HEK293 (cell line): Measurements from ENCODE around the gene ZKSCAN4.
A peak's percentile ranks its signal among the peaks of the same experiment; 100 is the strongest.

ENCODE experiments used
- ATF2 ChIP-seq: fragments of 450-650 bp; formaldehyde crosslinking; IDR thresholded peaks from 2 replicates; pipeline ENCODE4 v1.5.1; 2016; ENCODE audit warnings: missing biosample characterization, missing genetic modification characterization, low read depth
- FEZF1 ChIP-seq: fragments of 450-650 bp; formaldehyde crosslinking; IDR thresholded peaks from 2 replicates; pipeline ENCODE4 v1.5.1; 2016; ENCODE audit warnings: missing biosample characterization, missing genetic modification characterization
- HOXA7 ChIP-seq: sonication (generic); formaldehyde crosslinking; IDR thresholded peaks from 2 replicates; pipeline ENCODE4 v1.8.1; 2022; ENCODE audit warnings: missing genetic modification reagents, borderline replicate concordance
- KLF1 ChIP-seq: fragments of 450-650 bp; formaldehyde crosslinking; IDR thresholded peaks from 2 replicates; pipeline ENCODE4 v1.5.1; 2016; ENCODE audit warnings: missing biosample characterization, missing genetic modification characterization
- KLF7 ChIP-seq: fragments of 450-650 bp; formaldehyde crosslinking; IDR thresholded peaks from 2 replicates; pipeline ENCODE4 v1.5.1; 2016; ENCODE audit warnings: missing biosample characterization, missing genetic modification characterization, borderline replicate concordance
- MYNN ChIP-seq: fragments of 450-650 bp; formaldehyde crosslinking; IDR thresholded peaks from 2 replicates; pipeline ENCODE4 v1.5.1; 2016; ENCODE audit warnings: missing biosample characterization, missing genetic modification characterization, borderline replicate concordance
- RBAK ChIP-seq: fragments of 450-650 bp; formaldehyde crosslinking; IDR thresholded peaks from 2 replicates; pipeline ENCODE4 v1.5.1; 2016; ENCODE audit warnings: missing biosample characterization, missing genetic modification characterization
- ZBTB1 ChIP-seq: fragments of 450-650 bp; formaldehyde crosslinking; IDR thresholded peaks from 2 replicates; pipeline ENCODE4 v1.5.1; 2016; ENCODE audit warnings: missing biosample characterization, missing genetic modification characterization
- ZBTB20 ChIP-seq: fragments of 450-650 bp; formaldehyde crosslinking; IDR thresholded peaks from 2 replicates; pipeline ENCODE4 v1.5.1; 2016; ENCODE audit warnings: missing biosample characterization, missing genetic modification characterization
- ZFP37 ChIP-seq: fragments of 450-650 bp; formaldehyde crosslinking; IDR thresholded peaks from 2 replicates; pipeline ENCODE4 v1.5.1; 2016; ENCODE audit warnings: missing biosample characterization, missing genetic modification characterization
- ZIC2 ChIP-seq: fragments of 450-650 bp; formaldehyde crosslinking; IDR thresholded peaks from 2 replicates; pipeline ENCODE4 v1.5.1; 2016; ENCODE audit warnings: missing biosample characterization, missing genetic modification characterization
- ZNF114 ChIP-seq: fragments of 450-650 bp; formaldehyde crosslinking; IDR thresholded peaks from 2 replicates; pipeline ENCODE4 v1.5.0; 2017; ENCODE audit warnings: missing biosample characterization, missing genetic modification characterization
- ZNF133 ChIP-seq: fragments of 450-650 bp; formaldehyde crosslinking; IDR thresholded peaks from 2 replicates; pipeline ENCODE4 v1.5.1; 2016; ENCODE audit warnings: missing biosample characterization, missing genetic modification characterization
- ZNF311 ChIP-seq: fragments of 450-650 bp; formaldehyde crosslinking; IDR thresholded peaks from 2 replicates; pipeline ENCODE4 v1.5.1; 2017; ENCODE audit warnings: missing biosample characterization, missing genetic modification characterization, borderline replicate concordance
- ZNF341 ChIP-seq: fragments of 450-650 bp; formaldehyde crosslinking; IDR thresholded peaks from 2 replicates; pipeline ENCODE4; 2016; ENCODE audit warnings: low read depth, missing biosample characterization, missing genetic modification characterization
- ZNF488 ChIP-seq: fragments of 450-650 bp; formaldehyde crosslinking; IDR thresholded peaks from 2 replicates; pipeline ENCODE4 v1.5.1; 2016; ENCODE audit warnings: missing biosample characterization, missing genetic modification characterization
- ZNF513 ChIP-seq: fragments of 450-650 bp; IDR thresholded peaks from 2 replicates; pipeline ENCODE4 v1.5.1; 2018; ENCODE audit warnings: missing biosample characterization, missing genetic modification characterization
- ZNF530 ChIP-seq: fragments of 450-650 bp; formaldehyde crosslinking; IDR thresholded peaks from 2 replicates; pipeline ENCODE4 v1.5.1; 2016; ENCODE audit warnings: low read depth, missing biosample characterization, missing genetic modification characterization
- ZNF548 ChIP-seq: fragments of 450-650 bp; formaldehyde crosslinking; IDR thresholded peaks from 2 replicates; pipeline ENCODE4 v1.5.1; 2016; ENCODE audit warnings: missing biosample characterization, missing genetic modification characterization
- ZNF585B ChIP-seq: fragments of 450-650 bp; formaldehyde crosslinking; IDR thresholded peaks from 2 replicates; pipeline ENCODE4 v1.5.1; 2016; ENCODE audit warnings: missing biosample characterization, missing genetic modification characterization
- ZNF596 ChIP-seq: fragments of 450-650 bp; IDR thresholded peaks from 2 replicates; pipeline ENCODE4 v1.5.0; 2018; ENCODE audit warnings: missing biosample characterization, mild to moderate bottlenecking, missing genetic modification characterization, moderate library complexity
- ZNF621 ChIP-seq: fragments of 450-650 bp; formaldehyde crosslinking; IDR thresholded peaks from 2 replicates; pipeline ENCODE4 v1.5.1; 2017; ENCODE audit warnings: missing biosample characterization, missing genetic modification characterization
- ZNF626 ChIP-seq: fragments of 450-650 bp; sonication (Bioruptor Pico); formaldehyde crosslinking; IDR thresholded peaks from 2 replicates; pipeline ENCODE4 v1.5.1; 2018; ENCODE audit warnings: missing biosample characterization, missing genetic modification characterization, inconsistent platforms
- ZNF777 ChIP-seq: fragments of 450-650 bp; formaldehyde crosslinking; IDR thresholded peaks from 2 replicates; pipeline ENCODE4 v1.5.1; 2017; ENCODE audit warnings: missing biosample characterization, missing genetic modification characterization, borderline replicate concordance
- ZNF785 ChIP-seq: fragments of 450-650 bp; formaldehyde crosslinking; IDR thresholded peaks from 2 replicates; pipeline ENCODE4 v1.5.1; 2016; ENCODE audit warnings: missing biosample characterization, missing genetic modification characterization
- ZNF792 ChIP-seq: fragments of 450-650 bp; formaldehyde crosslinking; IDR thresholded peaks from 2 replicates; pipeline ENCODE4 v1.5.1; 2016; ENCODE audit warnings: missing biosample characterization, missing genetic modification characterization
- ZNF837 ChIP-seq: fragments of 450-650 bp; formaldehyde crosslinking; IDR thresholded peaks from 2 replicates; pipeline ENCODE4 v1.5.1; 2016; ENCODE audit warnings: missing biosample characterization, missing genetic modification characterization
- TF ChIP-seq, protein P1 (sequence below): fragments of 450-650 bp; formaldehyde crosslinking; IDR thresholded peaks from 2 replicates; pipeline ENCODE4 v1.5.1; 2016; ENCODE audit warnings: missing biosample characterization, missing genetic modification characterization
- TF ChIP-seq, protein P2 (sequence below): fragments of 450-650 bp; formaldehyde crosslinking; IDR thresholded peaks from 2 replicates; pipeline ENCODE4 v1.5.1; 2016; ENCODE audit warnings: missing biosample characterization, missing genetic modification characterization

Gene ZKSCAN4

GRCh38 chr6:28225056-28225834, 26.8 kb downstream of the ZKSCAN4 start, which contains the start of gene ZSCAN9 (continued):
- TF ChIP-seq ZNF311 (tag by site-specific recombination) (no peak), ZNF596 (no peak), FEZF1 (tag by site-specific recombination) (0 out of 2 replicates have a peak, but pooled peaks have one; percentile 16), HOXA7 (CRISPR knock-in tag) (no peak), ZNF626 (no peak), ZBTB1 (tag by site-specific recombination) (no peak), ZNF777 (tag by site-specific recombination) (no peak), ZNF785 (no peak), ZNF837 (tag by site-specific recombination) (no peak), ZNF341 (tag by site-specific recombination) (peak; percentile 48), RBAK (tag by site-specific recombination) (no peak), ZNF114 (tag by site-specific recombination) (no peak), ZNF513 (tag by site-specific recombination) (no peak), ZNF621 (tag by site-specific recombination) (no peak), ZNF530 (tag by site-specific recombination) (no peak), ZNF488 (no peak), KLF1 (tag by site-specific recombination) (peak; percentile 64; the same call in 1 of the 2 replicates), MYNN (tag by site-specific recombination) (no peak), ZNF548 (no peak), ZNF792 (tag by site-specific recombination) (no peak), ZNF133 (tag by site-specific recombination) (no peak), ZIC2 (tag by site-specific recombination) (no peak), ZFP37 (tag by site-specific recombination) (peak; percentile 66; the same call in 1 of the 2 replicates), ZNF585B (no peak), ATF2 (no peak), KLF7 (peak; percentile 52; the same call in 1 of the 2 replicates), ZBTB20 (peak; percentile 91)
- TF ChIP-seq, protein P1, sequence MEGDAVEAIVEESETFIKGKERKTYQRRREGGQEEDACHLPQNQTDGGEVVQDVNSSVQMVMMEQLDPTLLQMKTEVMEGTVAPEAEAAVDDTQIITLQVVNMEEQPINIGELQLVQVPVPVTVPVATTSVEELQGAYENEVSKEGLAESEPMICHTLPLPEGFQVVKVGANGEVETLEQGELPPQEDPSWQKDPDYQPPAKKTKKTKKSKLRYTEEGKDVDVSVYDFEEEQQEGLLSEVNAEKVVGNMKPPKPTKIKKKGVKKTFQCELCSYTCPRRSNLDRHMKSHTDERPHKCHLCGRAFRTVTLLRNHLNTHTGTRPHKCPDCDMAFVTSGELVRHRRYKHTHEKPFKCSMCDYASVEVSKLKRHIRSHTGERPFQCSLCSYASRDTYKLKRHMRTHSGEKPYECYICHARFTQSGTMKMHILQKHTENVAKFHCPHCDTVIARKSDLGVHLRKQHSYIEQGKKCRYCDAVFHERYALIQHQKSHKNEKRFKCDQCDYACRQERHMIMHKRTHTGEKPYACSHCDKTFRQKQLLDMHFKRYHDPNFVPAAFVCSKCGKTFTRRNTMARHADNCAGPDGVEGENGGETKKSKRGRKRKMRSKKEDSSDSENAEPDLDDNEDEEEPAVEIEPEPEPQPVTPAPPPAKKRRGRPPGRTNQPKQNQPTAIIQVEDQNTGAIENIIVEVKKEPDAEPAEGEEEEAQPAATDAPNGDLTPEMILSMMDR (tag by site-specific recombination): no peak
- TF ChIP-seq, protein P2, sequence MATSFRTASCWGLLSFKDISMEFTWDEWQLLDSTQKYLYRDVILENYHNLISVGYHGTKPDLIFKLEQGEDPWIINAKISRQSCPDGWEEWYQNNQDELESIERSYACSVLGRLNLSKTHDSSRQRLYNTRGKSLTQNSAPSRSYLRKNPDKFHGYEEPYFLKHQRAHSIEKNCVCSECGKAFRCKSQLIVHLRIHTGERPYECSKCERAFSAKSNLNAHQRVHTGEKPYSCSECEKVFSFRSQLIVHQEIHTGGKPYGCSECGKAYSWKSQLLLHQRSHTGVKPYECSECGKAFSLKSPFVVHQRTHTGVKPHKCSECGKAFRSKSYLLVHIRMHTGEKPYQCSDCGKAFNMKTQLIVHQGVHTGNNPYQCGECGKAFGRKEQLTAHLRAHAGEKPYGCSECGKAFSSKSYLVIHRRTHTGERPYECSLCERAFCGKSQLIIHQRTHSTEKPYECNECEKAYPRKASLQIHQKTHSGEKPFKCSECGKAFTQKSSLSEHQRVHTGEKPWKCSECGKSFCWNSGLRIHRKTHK (tag by site-specific recombination): no peak
